GM19468 (cell line): Measurements from ENCODE around the gene IGSF21.
"Not testable (repeated sequence)": the region's sequence is repeated elsewhere in the genome, so short reads cannot be mapped to it uniquely, and the experiment has no call there.

Experiments used
- ATAC-seq: cut with Tn5 transposase; IDR thresholded peaks from one replicate; pipeline ENCODE4 v1.9.1; 2021; ENCODE audit warnings: mild to moderate bottlenecking, moderate library complexity, moderate number of reproducible peaks; ENCODE audit not compliant: unreplicated experiment; ENCODE audit errors: extremely low read depth

IGSF21 gene

DNA sequence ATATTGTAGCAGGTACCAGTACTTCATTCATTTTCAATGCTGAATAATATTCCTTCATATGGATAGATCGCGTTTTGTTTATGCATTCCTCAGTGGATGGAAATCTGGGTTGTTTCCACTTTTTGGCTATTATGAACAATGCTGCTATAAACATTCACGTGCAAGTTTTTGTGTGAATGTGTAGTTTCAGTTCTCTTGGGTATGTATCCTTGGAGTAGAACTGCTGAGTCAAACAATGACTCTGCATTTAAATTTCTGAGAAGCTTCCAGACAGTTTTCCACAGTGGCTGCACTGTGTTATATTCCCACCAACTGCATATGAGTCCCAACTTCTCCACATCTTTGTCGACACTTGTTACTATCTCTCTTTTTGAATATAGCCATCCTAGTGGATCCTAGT is 235.1 kb downstream of the IGSF21 start:
- no peak for ATAC-seq

DNA sequence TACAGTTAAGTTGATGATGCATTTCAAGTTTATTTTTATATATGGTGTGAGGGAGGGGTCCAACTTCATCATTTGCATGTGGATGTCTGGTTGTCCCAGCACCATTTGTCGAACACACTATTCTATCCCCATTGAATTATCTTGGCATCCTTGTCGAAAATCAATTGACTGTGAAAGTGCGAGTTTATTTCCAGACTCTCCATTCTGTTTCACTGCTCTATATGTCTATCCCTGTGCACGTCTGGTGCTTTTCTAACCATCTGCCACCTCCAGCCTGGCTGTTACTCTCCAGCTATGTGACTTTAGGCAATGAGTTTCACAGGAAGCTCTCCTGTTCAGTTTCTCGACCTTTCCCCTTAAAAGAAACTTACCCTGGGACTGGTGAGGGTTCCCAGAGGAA is 236.0 kb downstream of the IGSF21 start:
- ATAC-seq, result no peak

DNA sequence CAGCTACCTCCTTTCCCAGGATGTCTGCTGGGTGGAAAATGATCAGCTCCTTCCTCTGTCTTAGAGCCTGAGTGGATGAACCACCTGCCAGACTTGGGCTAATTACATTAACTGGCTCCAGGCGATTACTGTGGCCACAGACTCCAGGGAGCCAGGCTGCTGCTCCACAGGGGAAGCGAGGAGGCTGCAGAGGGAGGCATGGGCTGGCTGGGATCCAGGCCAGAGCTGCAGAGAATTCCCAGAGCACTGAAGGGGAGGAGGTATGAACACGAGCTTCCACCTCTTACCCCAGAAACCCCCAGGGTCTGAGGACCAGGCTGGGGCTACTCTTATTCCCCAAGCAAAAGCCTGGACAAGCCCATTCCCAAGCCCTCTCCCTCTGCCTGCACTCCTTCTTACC is 237.2 kb downstream of the IGSF21 start:
- ATAC-seq, result no peak

DNA sequence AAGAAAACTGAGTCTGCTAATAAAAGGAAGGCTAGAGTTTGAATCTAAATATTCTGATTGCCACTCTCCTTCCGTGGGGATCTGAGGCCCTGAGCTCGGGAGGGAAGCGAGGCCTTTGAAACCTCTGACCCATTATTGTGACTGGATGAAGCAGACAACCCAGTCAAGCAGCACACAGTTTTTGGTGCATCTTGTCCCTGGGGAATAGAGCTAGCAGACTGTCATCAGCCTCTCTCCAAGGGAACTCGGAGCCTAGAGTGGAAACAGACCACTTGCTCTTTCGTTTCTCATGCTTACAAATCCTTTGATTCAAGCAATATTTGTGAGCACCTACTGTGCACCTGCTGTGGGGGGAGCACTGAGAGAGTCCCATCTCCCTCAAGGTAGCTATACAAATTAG is 240.0 kb downstream of the IGSF21 start:
- no peak for ATAC-seq

DNA sequence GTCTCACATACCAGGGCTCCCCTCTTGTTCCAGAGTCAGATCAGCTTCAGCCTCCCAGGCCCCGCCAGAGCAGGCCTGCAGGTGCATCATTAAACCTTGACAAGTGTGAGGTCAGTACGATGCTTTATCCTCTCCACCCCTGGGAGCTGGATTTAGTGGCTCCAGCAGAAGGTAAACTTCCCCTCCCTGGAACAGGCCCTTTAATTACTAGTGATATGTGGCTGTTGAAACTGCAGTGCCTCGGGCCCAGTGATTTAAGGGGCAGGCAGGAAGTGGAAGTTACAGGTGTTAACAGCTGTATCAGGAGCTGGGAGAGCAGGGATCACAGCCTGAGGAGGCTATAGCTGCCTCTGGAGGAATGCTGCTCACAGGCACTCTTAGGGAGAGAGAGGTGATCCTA is 240.8 kb downstream of the IGSF21 start:
- no peak for ATAC-seq

DNA sequence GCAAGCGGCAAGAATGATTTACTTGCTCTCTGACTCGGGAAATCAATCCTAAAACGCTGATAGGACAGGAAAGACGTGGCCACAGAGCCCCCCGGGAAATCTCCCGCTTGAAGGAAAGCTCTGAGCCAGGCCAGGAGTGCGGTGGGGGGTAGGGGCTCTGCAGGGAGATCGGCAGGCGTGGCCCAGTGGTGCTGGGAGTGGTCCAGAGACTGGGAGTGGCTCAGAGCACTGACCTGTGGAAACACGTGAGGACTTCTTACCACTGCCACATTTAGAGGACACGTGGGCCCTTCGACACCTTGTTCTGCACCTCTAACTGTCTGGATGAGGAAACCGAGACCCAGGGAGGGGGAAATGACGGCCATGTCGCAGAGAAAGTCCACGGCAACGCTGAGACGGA is 243.1 kb downstream of the IGSF21 start:
- ATAC-seq, result no peak

DNA sequence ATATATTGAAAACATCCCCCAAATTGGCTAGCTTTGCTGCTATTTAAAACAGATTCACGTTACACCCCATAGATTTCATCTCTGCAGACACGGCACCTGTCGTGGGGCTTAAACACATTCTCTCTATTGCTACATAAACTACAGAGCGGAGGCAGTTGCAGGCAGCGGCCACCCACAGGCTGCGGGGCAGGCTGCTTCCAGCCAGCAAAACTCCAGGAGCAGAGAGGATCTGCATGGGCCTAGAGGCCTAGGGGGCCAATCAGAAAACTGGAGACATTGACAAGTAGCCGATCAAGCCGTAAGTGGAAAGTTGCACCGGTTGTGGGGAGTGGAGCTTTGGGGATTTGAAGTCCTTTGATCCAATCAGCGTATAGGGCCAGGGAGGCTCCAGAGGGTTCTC is 244.1 kb downstream of the IGSF21 start:
- no peak for ATAC-seq

DNA sequence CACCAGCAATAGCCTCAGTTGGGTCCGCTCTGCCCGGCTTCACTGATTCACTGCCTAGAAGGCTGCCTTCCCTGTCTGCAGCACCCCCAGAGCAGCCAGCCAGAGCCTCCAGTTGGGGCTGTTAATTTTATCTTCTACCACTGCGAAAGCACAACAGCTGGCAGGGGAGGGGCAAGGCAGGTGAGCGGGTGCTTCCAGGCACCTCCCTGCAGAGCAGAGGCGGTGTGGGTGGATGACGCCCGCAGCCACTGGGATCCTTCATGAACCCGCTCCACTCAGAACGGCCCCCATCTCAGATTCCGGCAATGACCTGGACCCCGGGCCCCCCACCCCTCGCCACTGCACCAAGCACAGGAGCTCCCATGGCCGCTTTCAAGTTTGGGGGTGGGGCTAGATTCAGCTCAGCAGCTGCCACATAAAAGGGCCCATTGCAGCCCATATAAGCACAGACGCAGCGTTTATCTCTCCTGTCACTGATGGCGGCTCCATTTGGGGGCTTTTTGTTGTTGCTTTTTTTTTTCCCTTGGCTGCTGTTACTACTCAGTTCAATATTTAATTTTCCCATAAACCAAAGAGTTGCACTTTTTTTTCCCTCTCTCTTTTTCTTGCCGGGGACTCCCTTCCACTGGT is 245.2 kb downstream of the IGSF21 start:
- ATAC-seq, result no peak

DNA sequence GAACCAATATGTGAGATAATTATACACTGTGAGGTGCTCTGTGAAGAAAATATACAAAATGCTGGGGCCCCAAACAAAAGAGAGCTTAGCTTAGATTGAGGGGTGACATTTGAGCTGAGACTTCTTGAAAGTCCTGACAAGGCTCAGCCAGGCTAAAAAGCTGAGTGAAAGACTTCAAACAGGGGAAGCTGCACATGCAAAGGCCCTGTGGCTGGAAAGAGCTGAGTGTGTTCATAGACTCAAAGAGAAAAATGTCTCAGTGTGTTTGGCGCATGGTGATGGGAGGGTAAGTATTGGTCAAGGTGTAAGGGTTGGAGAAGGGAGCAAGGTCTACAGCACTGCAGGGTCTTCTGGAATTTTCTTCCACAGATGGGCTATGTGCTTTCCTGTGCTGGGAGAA is 245.9 kb downstream of the IGSF21 start:
- ATAC-seq, result no peak

DNA sequence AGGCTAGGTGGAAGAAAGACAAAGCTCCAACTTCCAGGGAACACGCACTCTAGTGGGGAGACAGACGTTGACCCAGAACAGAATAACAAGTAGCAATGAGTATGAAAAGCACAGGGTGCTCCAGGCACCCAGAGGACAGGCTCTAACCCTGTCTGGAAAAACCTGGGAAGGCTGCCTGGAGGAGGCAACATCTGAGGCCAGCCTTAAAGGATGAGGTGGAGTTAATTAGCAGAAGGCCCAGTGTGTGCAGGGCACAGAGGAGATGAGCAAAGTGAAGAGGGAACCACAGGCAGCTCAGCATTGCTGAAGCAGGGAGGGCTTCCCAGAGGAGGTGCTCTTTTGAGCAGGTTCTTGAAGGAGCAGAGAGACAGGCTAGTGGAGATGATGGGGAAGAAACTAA is 246.4 kb downstream of the IGSF21 start:
- no peak for ATAC-seq

DNA sequence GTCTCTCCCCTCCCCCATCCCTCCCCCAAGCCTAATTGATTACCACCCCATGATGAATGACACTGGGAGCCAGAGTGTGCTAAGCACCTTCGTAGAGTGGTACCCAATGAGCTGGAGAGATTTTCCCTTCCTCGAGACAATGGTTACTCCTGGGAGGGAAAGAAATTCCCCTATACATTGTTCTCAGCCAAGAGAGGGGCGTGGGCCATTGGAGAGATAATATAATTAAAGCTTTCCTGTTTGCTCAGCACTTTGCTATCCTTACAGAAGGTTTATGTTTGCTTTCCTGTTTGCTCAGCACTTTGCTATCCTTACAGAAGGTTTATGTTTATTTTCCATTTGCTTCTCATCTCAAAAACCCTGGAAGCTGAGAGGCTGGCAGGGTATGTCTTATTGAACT is 247.0 kb downstream of the IGSF21 start:
- ATAC-seq, result no peak

DNA sequence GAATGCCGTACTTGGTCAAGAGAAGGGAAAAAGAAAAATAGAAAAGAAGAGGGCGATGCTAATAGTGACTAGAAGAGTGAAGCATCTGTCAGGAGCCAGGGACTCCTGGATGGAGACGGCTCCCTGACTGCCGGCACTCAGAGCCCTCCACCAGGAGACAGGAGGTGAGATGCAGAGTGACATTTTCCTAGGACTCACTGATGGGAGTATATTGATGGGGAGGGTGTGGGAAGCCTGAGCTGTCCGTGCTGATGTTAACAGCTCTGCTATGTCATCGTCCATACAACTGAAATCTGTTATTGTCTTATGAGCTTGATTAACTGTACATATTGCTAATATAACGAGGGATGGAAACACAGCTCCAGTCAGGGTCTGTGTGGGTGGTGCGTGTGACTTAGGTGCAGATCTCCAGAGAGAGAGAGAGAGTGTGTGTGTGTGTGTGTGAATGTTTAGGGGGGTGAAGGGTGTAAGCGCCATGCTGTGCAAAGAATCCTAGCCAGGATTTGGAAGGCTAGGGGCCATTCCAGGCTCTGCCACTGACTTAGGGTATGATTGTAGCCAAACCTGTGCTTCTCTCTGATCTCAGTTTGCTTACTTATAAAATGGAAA is 250.1 kb downstream of the IGSF21 start:
- ATAC-seq, result no peak

DNA sequence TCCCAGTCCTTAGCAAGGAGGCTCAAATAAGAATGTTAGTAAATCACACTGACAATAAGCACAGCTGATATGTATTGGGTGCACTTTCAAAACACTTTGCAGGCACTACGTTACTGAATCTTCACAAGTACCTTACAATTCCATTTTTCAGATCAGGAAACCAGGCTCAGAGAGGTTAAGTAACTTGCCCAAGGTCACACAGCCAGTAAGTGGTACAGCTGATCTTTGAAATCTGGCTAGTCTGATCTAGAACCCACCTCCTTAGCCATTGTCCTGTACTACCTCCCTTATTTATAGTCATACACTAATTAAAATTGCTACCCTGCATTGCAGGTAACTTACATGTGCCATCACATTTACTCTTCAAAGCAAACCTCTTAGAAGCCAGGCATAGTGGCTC is 251.0 kb downstream of the IGSF21 start:
- no peak for ATAC-seq

DNA sequence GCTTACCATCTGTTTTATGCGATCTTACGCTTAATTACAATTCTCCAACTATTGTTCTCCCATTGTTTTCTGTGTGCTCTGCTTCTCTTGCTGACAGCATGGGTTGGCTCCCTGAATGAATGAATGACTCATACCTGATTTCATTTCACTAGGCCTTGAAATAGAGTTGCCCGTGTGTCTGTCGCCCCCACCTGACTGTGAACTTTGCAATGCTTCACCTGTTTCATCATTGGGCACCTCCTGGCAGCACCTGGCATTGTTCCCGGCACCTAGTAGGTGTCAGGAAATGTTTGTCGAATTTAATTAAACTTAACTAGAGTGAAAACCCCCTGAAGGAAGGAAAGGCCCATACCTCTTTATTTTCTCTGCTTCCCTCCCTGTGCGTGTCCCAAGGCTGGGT is 252.7 kb downstream of the IGSF21 start:
- no peak for ATAC-seq

DNA sequence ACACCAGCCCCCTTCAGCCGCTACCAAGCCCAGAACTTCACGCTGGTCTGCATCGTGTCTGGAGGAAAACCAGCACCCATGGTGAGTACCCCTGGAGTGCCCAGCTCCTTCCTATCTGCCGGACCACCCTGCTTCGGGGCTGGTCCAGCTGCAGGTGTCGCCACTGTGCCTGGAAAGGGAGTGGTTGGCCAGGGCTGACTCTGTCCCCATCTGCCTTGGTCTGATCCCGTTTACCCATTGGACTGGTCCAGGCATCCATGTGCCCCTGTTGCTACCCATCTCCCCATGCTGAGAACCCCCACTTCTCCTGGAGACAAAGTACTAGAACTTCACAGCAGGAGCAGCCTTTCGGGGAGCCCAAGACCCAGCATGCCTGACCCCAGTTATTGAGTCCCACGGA is 254.6 kb downstream of the IGSF21 start:
- no peak for ATAC-seq

DNA sequence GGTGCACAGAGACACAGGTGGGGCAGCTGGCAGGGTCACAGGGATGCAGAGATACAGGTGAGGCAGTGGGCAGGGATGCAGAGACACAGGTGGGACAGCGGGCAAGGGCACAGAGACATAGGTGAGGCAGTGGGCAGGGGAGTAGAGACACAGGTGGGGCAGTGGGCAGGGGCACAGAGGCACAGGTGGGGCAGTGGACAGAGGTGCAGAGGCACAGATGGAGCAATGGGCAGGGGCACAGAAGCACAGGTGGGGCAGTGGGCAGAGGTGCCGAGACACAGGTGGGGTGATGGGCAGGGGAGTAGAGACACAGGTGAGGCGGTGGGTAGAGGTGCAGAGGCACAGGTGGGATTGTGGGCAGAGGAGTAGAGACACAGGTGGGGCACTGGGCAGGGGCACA is 255.8 kb downstream of the IGSF21 start:
- no peak for ATAC-seq

DNA sequence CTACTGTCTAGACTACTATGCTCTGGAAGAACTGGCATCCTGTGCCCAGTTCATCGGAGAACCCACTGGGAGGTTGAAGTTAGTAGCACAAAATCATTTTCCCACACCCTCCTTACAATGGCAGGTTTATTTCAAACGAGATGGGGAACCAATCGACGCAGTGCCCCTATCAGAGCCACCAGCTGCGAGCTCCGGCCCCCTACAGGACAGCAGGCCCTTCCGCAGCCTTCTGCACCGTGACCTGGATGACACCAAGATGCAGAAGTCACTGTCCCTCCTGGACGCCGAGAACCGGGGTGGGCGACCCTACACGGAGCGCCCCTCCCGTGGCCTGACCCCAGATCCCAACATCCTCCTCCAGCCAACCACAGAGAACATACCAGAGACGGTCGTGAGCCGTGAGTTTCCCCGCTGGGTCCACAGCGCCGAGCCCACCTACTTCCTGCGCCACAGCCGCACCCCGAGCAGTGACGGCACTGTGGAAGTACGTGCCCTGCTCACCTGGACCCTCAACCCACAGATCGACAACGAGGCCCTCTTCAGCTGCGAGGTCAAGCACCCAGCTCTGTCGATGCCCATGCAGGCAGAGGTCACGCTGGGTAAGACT is 257.6 kb downstream of the IGSF21 start:
- ATAC-seq, result no peak

DNA sequence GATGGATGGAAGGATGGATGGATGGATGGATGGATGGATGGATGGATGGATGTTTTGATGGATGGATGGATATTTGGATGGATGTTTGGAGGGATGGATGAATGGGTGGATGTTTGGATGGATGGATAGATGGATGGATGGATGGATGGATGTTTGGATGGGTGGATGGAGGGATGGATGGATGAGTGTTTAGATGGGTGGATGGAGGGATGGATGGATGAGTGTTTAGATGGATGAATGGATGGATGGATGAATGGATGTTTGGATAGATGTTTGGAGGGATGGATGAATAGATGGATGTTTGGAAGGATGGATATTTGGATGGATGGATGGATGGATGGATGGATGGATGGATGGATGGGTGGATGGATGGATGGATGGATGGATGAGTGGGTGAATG is 264.9 kb downstream of the IGSF21 start:
- not testable (repeated sequence) for ATAC-seq

DNA sequence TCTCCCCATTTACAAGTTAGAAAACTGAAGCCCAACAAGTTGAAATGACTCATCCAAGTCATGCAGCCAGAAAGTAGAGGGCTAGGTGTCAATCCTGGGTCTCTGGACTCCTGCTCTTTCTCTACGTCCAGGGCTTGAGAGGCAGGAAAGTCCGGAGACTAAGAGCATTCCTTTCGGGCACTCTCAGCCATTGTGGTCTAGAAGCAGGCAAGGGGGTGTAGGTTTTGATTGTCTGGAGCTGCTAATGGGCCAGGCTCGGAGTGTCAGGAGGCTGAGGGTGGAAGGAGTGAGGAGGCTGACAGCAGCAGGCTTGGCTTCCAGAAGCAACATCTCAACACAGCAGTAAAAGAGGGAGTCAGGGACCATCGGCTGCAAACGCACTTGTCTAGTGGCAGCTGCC is 265.6 kb downstream of the IGSF21 start:
- ATAC-seq, result no peak

DNA sequence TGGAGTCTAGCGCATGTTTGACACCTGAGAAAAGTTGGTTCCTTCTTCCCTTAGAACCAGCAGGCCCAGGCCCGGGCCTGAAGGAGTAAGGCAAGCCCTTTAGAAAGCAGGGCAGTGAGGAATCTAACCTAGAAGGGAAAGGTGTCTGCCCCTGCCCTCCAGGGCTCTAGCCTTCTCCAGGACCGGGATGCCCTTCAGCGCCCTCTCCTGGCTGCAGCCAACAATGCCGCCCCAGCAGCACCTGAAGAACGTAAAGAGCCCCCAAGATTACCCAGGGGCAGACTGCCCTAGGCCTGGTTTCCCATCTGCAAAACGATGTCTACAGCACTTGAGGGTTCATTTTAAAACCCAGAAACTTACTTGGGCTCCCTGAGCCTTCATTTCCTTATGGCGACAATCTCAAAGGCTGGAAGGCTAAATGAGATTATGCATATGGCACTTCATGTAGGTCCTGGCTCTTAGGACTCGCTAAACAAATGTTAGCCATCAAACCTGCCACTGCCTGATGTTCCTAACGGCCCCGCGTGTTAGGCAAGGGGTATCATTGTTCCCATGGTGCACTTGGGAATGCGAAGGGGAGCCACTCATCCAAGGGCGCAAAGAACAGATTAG is 266.4 kb downstream of the IGSF21 start:
- no peak for ATAC-seq

DNA sequence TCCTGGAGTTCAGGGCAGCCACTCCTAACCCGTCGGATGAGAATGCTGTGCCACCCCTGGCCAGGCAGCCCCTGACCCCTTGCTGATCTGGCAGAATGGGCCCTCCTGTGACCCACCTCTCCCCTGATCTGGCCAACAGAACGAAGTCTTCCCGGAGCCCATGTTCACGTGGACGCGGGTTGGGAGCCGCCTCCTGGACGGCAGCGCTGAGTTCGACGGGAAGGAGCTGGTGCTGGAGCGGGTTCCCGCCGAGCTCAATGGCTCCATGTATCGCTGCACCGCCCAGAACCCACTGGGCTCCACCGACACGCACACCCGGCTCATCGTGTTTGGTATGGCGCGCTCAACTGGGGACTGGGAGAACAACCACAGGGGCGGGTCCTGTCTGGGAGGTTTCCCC is 269.1 kb downstream of the IGSF21 start:
- no peak for ATAC-seq

DNA sequence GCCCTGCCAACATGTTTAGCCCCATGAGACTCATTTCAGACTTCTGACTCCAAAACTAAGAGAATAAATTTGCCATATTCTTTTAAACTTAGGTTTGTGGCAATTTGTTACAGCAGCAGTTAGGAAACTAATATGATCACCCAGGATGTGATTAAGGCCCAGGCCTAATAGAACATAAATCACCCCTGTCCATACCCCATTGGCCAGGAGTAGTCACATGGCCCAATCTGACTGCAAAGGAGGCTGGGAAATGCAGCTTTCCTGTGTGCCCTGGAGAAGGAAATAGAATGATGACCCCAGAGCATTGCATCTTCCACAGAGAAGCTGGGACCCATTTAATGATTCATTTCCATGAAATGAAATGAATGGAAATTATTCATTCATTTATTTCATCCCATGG is 272.7 kb downstream of the IGSF21 start:
- no peak for ATAC-seq
